Measurements from ENCODE around the gene CAMK2B.

Gene CAMK2B

DNA sequence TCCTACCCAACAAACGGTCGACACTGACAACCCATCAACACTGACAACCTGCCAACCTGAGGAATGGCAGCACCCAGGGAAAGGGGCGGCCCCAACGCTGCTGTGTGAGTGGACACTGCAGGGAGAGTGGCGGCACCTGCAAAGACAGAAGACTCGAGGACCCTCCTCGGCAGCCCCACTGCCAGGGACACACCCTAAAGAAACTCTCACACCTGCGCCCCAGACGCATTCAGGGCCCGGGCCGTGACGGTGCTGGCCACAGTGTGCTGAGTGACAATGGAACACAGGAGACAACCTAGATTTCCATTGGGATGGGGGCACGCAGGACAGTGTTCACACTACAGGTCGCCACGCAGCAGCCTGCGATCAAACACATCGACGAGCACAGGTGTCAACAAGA, 3.6 kb downstream of the CAMK2B start:
- Histone ChIP-seq H3K9me3 (ENCODE audit: control insufficient read depth, insufficient read depth, low read length) (no peaks in the 10 kb centered on the region), H3K27ac (ENCODE audit: low read length) (no peak overlapping the region), H3K4me3 (ENCODE audit: low read length) (no peak overlapping the region), H3K27me3 (ENCODE audit: control insufficient read depth, insufficient read depth, low read length) (peaks cover 24% of the 10 kb centered on the region), H3K4me1 (ENCODE audit: control insufficient read depth, insufficient read depth, low read length) (no peaks in the 10 kb centered on the region; the same call in 1 of the 2 replicates), H3K36me3 (ENCODE audit: control insufficient read depth, insufficient read depth, low read length) (no peaks in the 10 kb centered on the region)
- DNase-seq (ENCODE audit: low read depth, low spot score) = no peak
- WGBS (ENCODE audit: insufficient coverage, insufficient read length) = no CpG with 5 or more reads among the region's 18 CpGs

DNA sequence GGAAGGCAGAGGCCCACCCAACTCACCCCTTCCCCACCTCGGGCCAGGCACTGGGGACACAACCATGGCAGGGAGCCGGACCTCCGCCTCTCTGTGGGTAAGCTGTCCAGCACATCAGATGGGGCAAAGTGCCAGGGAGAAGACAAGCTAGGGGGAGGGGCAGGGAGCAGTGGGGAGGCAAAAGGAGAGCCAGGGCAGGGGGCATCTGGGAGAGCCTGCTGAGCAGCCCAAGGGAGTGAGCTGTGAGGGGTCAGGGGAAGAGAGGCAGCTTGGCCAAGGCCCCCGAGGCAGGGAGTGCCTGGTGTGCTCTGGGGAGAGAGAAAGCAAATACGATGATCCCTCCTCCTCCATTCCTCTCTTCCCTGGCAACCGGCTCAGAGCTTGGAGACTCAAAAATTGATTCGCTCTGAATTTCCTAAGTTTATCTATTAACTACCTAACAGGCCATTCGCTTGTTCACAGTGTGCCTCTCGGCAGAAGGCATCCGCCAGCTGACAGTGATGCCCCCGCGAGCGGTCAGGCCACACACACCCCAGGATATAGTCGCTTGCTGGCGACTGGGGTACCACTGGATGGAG, 4.5 kb downstream of the CAMK2B start:
- no peak overlapping the region for H3K27ac ChIP-seq (ENCODE audit: low read length)
- H3K27me3 ChIP-seq (ENCODE audit: control insufficient read depth, insufficient read depth, low read length) = peaks cover 19% of the 10 kb centered on the region
- no peaks in the 10 kb centered on the region; the same call in 1 of the 2 replicates for H3K4me1 ChIP-seq (ENCODE audit: control insufficient read depth, insufficient read depth, low read length)
- WGBS (ENCODE audit: insufficient coverage, insufficient read length) = no CpG with 5 or more reads among the region's 15 CpGs
- DNase-seq (ENCODE audit: low read depth, low spot score) = no peak
- no peak overlapping the region for H3K4me3 ChIP-seq (ENCODE audit: low read length)
- H3K9me3 ChIP-seq (ENCODE audit: control insufficient read depth, insufficient read depth, low read length) = no peaks in the 10 kb centered on the region
- no peaks in the 10 kb centered on the region for H3K36me3 ChIP-seq (ENCODE audit: control insufficient read depth, insufficient read depth, low read length)

DNA sequence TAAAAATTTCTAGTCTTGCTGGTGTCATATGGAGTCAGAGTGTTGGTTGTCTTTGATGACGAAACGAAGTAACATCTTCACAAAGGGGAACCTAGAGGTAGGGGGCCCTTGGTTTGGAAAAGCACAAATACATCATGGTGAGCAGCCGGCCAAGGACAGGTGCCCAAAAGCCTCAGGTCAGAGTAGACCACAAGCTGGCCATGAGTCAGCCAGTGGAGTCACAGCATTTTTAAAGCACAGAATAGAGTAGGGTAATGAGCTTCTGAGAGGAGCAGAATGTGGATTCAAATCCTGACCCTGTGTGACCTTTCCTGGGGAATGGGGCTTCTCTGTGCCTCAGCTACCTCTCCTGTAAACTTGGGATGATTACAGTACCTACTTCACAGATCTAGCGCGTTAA, 5.3 kb downstream of the CAMK2B start:
- WGBS (ENCODE audit: insufficient coverage, insufficient read length) = no CpG with 5 or more reads among the region's 5 CpGs
- Histone ChIP-seq H3K27ac (ENCODE audit: low read length) (no peak overlapping the region), H3K36me3 (ENCODE audit: control insufficient read depth, insufficient read depth, low read length) (no peaks in the 10 kb centered on the region), H3K9me3 (ENCODE audit: control insufficient read depth, insufficient read depth, low read length) (no peaks in the 10 kb centered on the region), H3K4me1 (ENCODE audit: control insufficient read depth, insufficient read depth, low read length) (no peaks in the 10 kb centered on the region; the same call in 1 of the 2 replicates), H3K27me3 (ENCODE audit: control insufficient read depth, insufficient read depth, low read length) (peaks cover 16% of the 10 kb centered on the region), H3K4me3 (ENCODE audit: low read length) (no peak overlapping the region)
- no peak for DNase-seq (ENCODE audit: low read depth, low spot score)

DNA sequence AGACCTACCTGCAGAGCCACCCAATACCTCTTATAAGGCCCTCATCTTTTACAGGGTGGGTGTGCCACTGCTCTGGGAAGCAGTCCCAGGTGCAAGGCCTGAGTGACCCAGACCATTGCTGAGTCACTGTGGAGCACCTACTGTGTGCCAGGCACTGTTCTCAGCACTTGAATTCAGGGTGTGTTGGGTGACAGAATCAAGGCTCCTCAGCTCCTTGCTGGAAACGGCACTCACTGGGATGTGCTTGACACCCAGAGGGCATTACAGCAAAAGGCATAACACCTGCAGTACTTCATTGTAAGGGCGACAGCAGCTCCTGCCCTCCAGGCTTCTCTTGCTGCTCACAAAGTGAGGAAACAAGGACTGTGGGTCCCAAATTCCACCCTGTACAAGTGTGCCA, 7.1 kb downstream of the CAMK2B start:
- WGBS (ENCODE audit: insufficient coverage, insufficient read length) = no CpG with 5 or more reads among the region's 2 CpGs
- Histone ChIP-seq H3K27ac (ENCODE audit: low read length) (no peak overlapping the region), H3K4me1 (ENCODE audit: control insufficient read depth, insufficient read depth, low read length) (no peaks in the 10 kb centered on the region), H3K4me3 (ENCODE audit: low read length) (no peak overlapping the region), H3K9me3 (ENCODE audit: control insufficient read depth, insufficient read depth, low read length) (no peaks in the 10 kb centered on the region), H3K36me3 (ENCODE audit: control insufficient read depth, insufficient read depth, low read length) (no peaks in the 10 kb centered on the region), H3K27me3 (ENCODE audit: control insufficient read depth, insufficient read depth, low read length) (peaks cover 2% of the 10 kb centered on the region; the same call in 1 of the 2 replicates)
- DNase-seq (ENCODE audit: low read depth, low spot score) = no peak

DNA sequence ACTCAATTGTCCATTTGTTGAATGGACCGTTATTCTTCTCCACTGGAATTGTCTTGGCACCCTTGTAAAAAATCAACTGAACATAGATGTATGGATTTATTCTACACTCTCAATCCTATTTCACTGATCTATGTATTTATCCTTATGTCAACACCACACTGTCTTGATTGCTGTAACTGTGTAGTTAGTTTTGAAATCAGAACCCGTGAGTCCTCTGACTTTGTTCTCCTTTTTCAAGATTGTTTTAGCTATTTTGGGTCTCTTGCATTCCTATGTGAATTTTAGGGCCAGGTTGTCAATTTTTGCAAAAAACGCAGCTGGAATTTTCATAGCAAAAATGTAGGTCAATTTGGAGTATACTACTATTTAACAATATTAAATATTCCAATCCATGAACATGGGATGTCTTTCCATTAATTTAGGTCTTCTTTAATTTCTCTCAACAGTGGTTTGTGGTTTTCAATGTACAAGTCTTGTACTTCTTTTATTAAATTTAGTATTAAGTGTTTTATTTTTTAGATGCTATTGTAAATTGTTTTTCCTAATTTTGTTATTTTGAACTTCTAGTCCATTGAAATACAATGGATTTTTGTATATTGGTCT, 10.0 kb downstream of the CAMK2B start:
- H3K4me1 ChIP-seq (ENCODE audit: control insufficient read depth, insufficient read depth, low read length) = no peaks in the 10 kb centered on the region
- no peak overlapping the region for H3K4me3 ChIP-seq (ENCODE audit: low read length)
- no CpG with 5 or more reads among the region's 3 CpGs for WGBS (ENCODE audit: insufficient coverage, insufficient read length)
- DNase-seq (ENCODE audit: low read depth, low spot score) = no peak
- H3K27me3 ChIP-seq (ENCODE audit: control insufficient read depth, insufficient read depth, low read length) = peaks cover 3% of the 10 kb centered on the region; the same call in 1 of the 2 replicates
- no peak overlapping the region for H3K27ac ChIP-seq (ENCODE audit: low read length)
- no peaks in the 10 kb centered on the region for H3K36me3 ChIP-seq (ENCODE audit: control insufficient read depth, insufficient read depth, low read length)
- no peaks in the 10 kb centered on the region for H3K9me3 ChIP-seq (ENCODE audit: control insufficient read depth, insufficient read depth, low read length)

DNA sequence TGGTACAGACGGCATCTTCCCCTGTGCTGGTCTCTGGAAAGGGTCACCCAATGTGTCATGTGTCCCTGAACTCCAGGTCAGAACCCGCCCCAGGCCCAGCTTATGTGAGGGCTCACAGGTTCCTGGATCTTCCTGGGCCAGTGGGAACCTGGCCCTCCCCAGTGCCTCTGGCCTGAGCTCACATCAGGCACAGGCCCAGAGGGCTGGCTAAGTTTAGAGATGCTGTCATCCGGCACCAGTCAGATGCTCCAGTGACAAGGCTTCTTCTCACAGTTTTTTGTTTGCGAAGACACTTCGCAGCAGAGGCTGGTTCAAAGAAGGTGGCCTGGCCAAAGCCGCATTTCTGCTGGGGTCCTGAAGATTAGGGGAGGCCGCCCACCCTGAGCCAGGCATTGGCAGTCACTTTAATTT, 11.8 kb downstream of the CAMK2B start:
- no peak for DNase-seq (ENCODE audit: low read depth, low spot score)
- Histone ChIP-seq H3K4me3 (ENCODE audit: low read length) (no peak overlapping the region), H3K27ac (ENCODE audit: low read length) (no peak overlapping the region), H3K27me3 (ENCODE audit: control insufficient read depth, insufficient read depth, low read length) (peaks cover 12% of the 10 kb centered on the region; the same call in 1 of the 2 replicates), H3K9me3 (ENCODE audit: control insufficient read depth, insufficient read depth, low read length) (no peaks in the 10 kb centered on the region), H3K36me3 (ENCODE audit: control insufficient read depth, insufficient read depth, low read length) (no peaks in the 10 kb centered on the region), H3K4me1 (ENCODE audit: control insufficient read depth, insufficient read depth, low read length) (no peaks in the 10 kb centered on the region)
- no CpG with 5 or more reads among the region's 7 CpGs for WGBS (ENCODE audit: insufficient coverage, insufficient read length)

DNA sequence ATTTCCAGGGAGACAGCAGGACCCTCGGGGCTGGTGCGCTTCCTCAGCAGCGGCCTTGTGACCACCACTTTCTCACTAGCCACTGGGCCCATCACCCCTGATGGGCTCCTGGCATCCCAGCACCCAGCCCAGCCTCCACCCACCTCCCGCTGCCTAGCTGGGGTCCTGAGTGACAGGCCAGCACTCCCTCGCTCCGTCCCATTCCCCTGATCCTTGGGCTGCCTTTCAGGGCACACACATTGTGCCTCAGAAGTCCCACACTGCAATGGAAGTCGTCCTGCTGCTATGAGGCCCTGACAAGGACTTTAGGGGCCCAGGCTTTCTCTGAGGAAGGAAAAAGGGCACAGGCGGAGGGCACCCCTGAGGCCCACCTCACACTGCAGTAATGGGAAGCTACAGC, 12.4 kb downstream of the CAMK2B start:
- H3K27ac ChIP-seq (ENCODE audit: low read length) = no peak overlapping the region
- H3K4me1 ChIP-seq (ENCODE audit: control insufficient read depth, insufficient read depth, low read length) = no peaks in the 10 kb centered on the region
- no CpG with 5 or more reads among the region's 8 CpGs for WGBS (ENCODE audit: insufficient coverage, insufficient read length)
- H3K9me3 ChIP-seq (ENCODE audit: control insufficient read depth, insufficient read depth, low read length) = no peaks in the 10 kb centered on the region
- no peaks in the 10 kb centered on the region for H3K36me3 ChIP-seq (ENCODE audit: control insufficient read depth, insufficient read depth, low read length)
- H3K4me3 ChIP-seq (ENCODE audit: low read length) = no peak overlapping the region
- H3K27me3 ChIP-seq (ENCODE audit: control insufficient read depth, insufficient read depth, low read length) = peaks cover 12% of the 10 kb centered on the region; the same call in 1 of the 2 replicates
- DNase-seq (ENCODE audit: low read depth, low spot score) = no peak

DNA sequence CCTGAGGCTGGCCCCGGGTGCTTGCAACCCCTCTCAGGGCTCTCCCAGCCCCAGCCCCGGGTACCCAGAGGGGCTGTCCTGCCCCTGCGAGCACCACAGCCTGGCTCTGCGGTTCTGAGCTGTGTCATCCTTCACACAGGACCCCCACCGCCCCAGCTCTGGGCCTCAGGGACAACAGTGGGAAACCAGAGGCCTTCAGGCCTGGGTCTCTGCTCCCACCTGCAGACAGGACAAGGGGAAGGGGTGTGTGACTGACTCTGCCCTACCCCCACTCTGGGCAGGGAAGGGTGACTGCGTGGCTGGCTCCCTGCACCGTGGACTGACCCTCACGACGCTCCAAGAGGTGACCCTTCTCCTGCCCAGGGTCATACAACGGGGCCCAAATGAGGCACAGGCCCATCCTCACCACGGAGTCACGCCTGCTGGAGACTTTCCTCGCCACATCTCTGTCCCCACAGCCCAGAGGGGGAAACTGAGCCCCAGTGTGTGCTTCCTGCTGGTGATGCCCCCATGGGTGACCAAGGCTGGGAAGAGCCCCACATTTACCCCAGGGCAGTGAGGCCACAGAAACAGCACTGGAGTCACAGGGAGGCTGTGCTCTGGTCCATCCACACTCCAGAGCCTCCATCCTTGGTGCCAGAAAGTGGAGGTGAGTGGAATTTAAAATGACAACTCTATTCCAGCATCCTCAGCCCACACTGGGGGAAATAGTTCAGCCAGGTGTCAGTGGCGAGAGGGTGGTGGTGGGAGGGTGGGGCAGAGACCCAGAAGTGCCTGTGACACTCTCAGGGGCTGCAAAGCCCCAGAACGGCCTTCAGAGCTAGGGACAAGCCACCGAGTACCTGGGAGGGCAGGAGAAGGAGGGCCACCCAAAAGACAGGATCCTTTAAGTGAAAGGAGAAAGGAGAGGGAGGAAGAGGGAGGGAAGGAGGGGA, 13.6 kb downstream of the CAMK2B start:
- Histone ChIP-seq H3K4me1 (ENCODE audit: control insufficient read depth, insufficient read depth, low read length) (no peaks in the 10 kb centered on the region), H3K27me3 (ENCODE audit: control insufficient read depth, insufficient read depth, low read length) (peaks cover 12% of the 10 kb centered on the region; the same call in 1 of the 2 replicates), H3K36me3 (ENCODE audit: control insufficient read depth, insufficient read depth, low read length) (no peaks in the 10 kb centered on the region), H3K4me3 (ENCODE audit: low read length) (no peak overlapping the region), H3K9me3 (ENCODE audit: control insufficient read depth, insufficient read depth, low read length) (no peaks in the 10 kb centered on the region), H3K27ac (ENCODE audit: low read length) (no peak overlapping the region)
- no CpG with 5 or more reads among the region's 16 CpGs for WGBS (ENCODE audit: insufficient coverage, insufficient read length)
- DNase-seq (ENCODE audit: low read depth, low spot score) = no peak

DNA sequence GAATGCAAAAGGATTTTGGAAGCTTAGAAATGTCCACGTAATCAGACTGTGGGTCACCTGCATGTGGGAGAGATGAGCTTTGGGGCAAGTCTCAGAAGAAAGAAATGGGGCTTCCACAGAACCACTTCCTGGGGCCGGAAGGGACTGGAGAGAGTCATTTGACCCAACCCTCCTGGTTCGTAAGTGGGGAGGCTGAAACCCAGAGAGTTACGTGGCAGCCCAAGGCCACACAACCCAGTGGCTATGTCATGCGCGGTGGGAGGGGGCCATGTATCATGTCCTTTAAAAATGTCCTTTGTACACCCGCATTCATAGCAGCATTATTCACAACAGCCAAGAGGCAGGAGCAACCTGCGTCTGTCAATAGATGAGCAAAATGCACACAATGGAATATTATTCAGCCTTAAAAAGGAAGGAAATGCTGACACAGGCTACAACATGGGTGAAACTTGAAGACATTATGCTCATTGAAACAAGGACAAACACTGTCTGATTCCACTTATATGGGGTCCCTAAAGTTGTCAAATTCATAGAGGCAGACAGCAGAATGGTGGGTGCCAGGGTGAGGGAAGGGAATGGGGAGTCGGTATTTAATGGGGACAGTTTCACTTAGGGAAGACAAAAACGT, 15.1 kb downstream of the CAMK2B start:
- Histone ChIP-seq H3K27ac (ENCODE audit: low read length) (no peak overlapping the region), H3K9me3 (ENCODE audit: control insufficient read depth, insufficient read depth, low read length) (no peaks in the 10 kb centered on the region), H3K27me3 (ENCODE audit: control insufficient read depth, insufficient read depth, low read length) (peaks cover 12% of the 10 kb centered on the region; the same call in 1 of the 2 replicates), H3K4me3 (ENCODE audit: low read length) (no peak overlapping the region; the same call in 1 of the 2 replicates), H3K36me3 (ENCODE audit: control insufficient read depth, insufficient read depth, low read length) (no peaks in the 10 kb centered on the region), H3K4me1 (ENCODE audit: control insufficient read depth, insufficient read depth, low read length) (no peaks in the 10 kb centered on the region)
- WGBS (ENCODE audit: insufficient coverage, insufficient read length) = no CpG with 5 or more reads among the region's 10 CpGs
- no peak for DNase-seq (ENCODE audit: low read depth, low spot score)

Data from iPS DF 6.9 (cell line).